NT2/D1 (cell line): ENCODE results near the gene VPS8.

Experiments used
- YY1 ChIP-seq: IDR thresholded peaks from 2 replicates; pipeline ENCODE4 v1.6.1; 2011; ENCODE audit not compliant: insufficient read length, insufficient read depth
- ZNF274 ChIP-seq: IDR thresholded peaks from 2 replicates; pipeline ENCODE4 v1.6.1; 2011; ENCODE audit warnings: mild to moderate bottlenecking, low read depth, low read length

- TF ChIP-seq YY1 = no peak
- TF ChIP-seq ZNF274 = no peak
Measured at GRCh38 chr3:184810146-184810545, 1.8 kb upstream of the VPS8 start.
